Hepatic stellate cell (primary cell): ENCODE results near the gene MT1M.
"Not testable (repeated sequence)": the region's sequence is repeated elsewhere in the genome, so short reads cannot be mapped to it uniquely, and the experiment has no call there.

Experiments used
- DNase-seq: peaks from one replicate; pipeline ENCODE4 v3.0.0; 2011; ENCODE audit warnings: low spot score

Gene MT1M

DNA sequence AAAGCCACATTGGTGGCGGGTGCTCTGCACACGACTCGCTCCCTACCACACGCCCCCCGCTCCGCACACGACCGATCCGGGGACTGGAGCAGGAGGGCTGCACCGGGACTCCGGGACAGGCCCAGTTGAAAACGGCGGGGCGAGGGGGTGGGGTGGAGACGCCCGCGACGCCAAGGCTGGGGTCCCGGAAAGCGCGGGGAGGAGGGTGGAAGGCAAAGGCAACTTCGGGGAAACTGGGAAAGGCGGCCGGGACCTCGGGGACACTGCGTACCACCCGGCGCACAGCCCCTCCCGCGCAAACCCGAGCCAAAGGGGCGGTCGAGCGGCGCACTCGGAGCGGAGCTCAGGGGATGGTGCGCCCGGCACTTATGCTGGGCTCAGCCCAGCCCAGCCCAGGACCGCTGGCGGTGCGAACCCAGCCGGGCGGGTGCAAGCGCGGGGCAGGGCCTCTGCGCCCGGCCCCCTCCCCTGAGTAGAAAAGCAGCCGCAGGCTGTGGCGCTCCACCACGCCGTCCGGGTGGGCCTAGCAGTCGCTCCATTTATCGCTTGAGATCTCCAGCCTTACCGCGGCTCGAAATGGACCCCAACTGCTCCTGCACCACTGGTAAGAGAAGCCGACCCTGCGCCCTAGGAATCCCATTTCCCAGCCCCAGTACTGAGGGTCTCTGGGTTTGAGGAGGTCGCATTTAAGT, at the start of gene MT1M:
MT1M (plus strand) TSS at position 504 of the 692 bp plus-strand sequence; CDS start at position 577, 73 bp downstream.
- peak; percentile 71 for DNase-seq

DNA sequence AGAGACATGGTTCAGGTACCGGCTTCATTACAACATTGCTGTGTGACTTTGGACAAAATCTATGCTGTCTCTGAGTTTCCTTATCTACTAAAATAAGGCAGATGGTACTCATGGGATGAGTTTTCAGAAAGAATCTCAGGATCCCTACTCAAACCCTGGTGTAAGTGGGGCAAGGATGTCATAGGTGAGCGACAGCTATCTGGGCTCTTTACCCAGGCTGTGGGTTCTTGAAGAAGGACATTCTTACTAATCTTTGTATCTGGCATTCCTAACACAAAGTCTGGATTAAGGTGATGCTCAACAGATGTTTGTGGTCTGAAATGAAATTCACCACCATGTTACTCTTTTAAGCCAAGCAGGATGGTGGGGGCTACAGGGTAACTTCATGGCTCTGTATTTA, 49.5 kb upstream of the MT1M start:
- not testable (repeated sequence) for DNase-seq

DNA sequence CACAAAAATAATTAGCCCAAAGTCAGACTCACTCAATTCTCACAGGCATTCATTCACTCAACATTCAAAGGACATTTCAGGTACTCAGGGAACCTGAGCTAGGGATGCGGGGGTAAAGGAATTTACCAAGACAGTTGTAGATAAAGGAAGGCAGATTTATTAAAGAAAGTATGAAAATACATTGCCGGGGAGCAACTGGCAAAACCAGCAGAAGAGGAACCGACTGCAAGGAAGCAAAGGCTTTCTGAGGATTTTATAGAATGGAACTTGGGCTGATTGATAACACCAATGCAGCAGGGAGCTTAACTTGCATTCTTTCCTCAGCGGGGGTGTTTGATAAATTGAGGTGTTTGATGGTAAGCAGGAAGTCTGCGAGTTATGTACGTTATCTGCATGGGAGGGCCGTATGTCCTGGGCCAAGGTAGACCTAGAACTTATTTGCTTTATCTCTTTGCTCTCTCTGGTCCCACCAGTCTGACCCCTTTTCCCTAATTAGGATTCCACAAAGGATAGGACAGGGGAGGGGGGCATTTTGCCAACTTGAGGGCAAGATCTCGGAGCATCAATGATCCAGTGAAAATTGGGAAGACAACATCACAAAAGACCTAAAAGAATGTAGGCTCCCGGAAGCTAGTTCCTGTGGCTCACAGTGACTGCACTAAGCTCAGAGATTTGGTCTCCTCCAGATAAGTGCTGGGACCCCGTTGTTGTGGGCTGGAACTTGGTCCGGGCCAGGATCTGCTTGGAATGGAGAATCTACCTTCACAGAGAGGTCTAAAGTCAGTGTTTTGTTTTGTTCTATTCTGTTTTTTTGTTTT, 48.9 kb upstream of the MT1M start:
- DNase-seq, result no peak

DNA sequence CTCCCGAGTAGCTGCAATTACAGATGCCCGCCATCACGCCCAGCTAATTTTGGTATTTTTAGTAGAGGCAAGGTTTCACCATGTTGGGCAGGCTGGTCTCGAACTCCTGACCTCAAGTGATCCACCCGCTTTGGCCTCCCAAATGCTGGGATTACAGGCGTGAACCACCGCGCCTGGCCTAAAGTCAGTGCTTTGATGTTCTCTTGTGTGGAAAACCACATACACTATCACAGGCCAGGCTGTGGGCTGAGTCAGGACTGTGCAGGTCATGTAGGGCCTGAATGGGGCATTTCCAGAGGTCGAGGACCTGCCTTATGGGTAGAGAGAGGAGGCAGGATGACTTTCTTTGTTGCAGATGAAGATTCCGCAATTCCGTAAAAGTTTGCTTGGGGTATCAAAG, 48.2 kb upstream of the MT1M start:
- no peak for DNase-seq

DNA sequence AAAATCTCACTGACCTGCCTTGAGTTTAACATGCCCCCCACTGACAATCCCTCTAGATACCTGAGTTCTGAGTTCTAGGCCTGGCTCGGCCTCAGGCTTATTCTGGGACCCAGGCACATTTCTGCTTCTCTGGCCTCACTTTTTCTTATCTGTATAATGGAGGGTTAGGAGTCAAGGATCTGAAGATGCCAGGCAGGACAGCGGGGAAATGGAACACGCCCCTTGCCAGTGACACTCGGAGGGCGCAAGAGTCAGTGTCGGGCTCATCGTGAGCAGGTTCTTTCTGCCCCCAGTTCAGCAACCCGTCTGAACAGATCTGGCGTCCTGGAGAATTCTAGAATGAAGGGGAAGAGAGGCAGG, 43.7 kb upstream of the MT1M start:
- no peak for DNase-seq

DNA sequence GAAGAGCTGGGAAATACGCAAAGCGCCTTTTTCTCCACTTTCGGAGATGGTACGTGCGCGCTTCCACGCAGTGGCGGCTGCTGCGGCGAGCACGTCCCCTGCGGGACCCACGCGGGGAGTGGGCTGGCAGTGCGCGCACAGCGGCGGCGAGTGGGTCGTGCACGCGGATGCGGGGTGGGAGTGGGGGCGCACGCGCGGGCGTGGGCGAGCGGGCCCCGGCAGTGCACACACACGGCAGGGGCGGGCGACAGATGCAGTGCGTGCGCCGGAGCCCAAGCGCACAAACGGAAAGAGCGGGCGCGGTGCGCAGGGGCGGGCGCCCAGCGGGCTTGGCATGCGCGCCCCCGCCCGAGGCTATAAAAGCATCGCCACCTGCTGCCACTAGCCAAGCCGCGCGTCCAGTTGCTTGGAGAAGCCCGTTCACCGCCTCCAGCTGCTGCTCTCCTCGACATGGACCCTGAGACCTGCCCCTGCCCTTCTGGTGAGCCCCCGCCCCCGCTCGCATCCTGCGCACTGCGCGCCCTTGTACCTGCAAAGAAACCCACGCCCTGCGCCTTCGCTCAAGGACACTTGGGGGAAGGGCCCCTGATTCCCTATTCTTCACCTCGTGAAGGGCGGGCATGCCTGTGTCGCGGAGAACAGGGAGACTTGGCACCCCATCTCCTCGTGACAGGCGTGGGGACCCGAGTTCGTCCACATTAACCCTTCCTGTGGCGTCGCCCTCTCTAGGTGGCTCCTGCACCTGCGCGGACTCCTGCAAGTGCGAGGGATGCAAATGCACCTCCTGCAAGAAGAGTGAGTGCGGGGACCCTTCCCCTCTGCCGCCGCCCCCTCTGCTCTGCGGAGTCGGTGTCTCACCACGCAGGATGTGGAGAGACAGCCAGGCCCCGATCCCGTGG, 43.1 kb upstream of the MT1M start, which contains the start of gene MT3:
MT3 (plus strand) TSS at position 388 of the 899 bp plus-strand sequence; CDS start at position 451, 63 bp downstream.
- DNase-seq, result no peak

DNA sequence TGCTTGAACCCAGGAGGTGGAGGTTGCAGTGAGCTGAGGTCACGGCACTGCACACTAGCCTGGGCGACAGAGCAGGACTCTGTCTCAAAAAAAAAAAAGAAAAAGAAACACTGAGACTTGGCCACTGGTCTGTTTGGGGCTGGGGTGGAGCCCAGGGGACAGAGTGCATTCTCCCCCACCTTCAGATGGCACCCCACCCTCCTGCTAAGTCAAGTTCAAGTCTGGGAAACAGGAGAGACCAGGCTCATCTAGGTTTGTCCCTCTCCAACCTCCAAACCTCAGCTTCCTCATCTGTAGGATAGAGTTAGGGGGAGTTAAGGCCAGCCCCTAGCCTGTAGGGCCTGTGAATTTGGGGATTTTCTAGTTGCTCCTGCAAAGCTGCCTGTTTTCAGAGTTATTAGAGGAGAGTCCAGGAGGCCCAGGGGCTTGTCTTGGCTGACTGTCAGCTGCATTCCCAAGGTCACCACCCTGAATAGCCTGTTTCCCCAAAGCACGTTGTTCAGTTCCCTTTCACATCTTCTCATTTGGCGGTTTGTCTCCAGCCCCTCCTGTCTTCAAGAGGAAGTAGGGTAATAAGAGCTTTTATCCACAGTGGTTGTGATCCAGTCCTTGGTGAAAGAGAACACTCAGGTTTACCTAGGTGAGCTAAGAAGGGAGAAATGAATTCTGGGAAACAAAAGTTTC, 40.9 kb upstream of the MT1M start:
- no peak for DNase-seq

DNA sequence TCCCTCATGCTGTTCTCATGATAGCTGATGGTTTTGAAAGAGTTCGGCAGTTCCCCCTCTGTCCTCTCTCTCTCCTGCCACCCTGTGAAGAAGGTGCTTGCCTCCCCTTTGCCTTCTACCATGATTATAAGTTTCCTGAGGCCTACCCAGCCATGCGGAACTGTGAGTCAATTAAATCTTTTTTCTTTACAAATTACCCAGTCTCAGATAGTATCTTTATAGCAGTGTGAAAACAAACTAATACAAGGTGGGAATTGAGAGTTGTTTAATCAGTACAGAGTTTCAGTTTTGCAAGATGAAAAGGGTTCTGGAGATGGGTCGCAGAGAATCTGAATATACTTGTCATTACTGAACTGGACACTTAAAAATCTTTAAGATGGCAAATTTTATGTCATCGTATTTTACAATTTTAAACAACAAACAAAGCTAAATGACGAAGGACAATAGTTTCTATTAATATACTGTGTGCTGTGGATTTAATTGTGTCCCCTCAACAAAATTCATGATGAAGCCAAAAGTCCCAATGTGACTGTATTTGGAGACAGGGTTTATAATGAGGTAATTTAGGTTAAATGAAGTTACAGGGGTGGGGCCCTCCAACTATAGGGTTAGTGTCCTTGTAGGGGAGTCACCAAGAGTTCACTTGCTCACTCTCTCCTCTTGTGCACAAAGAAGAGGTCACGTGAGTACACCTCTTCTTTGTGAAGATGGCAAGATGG, 38.7 kb upstream of the MT1M start:
- no peak for DNase-seq

DNA sequence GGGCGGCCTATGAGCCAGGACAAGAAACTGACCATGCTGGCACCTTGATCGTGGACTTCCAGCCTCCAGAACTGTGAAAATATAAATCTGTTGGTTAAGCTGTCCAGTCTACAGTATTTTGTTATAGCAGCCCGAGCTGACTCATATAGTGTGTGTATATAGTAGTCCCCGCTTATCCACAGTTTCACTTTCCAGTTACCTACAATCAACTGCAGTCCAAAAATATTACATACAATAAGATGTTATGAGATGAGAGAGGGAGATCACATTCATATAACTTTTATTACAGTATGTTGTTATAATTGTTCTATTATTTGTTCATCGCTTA, 38.2 kb upstream of the MT1M start:
- no peak for DNase-seq

DNA sequence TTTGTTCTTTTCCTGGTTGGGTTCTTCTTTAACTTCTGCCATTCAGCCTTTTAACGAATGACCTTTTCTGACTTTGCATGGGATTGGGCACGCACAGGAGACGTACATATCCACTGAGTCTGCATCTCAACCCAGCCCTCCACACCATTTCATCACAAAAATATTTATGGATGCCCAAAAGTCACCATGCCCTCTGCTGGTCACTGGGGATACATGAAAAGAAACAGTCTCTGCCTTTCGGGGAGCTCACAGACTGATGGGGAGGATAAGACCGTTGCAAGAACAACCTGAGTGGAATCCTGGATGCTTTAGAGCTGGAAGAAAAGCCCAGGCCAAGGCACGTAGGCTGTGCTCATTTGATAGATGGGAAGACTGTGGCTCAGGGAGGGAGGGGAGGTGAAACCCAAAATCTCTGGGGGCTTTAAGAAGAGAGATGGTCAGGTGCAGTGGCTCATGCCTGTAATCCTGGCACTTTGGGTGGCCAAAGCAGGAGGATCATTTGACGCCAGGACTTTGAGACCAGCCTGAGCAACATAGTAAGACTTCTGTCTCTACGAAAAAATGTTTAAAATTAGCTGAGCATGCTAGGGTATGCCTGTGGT, 32.0 kb upstream of the MT1M start:
- peak; percentile 72 for DNase-seq

DNA sequence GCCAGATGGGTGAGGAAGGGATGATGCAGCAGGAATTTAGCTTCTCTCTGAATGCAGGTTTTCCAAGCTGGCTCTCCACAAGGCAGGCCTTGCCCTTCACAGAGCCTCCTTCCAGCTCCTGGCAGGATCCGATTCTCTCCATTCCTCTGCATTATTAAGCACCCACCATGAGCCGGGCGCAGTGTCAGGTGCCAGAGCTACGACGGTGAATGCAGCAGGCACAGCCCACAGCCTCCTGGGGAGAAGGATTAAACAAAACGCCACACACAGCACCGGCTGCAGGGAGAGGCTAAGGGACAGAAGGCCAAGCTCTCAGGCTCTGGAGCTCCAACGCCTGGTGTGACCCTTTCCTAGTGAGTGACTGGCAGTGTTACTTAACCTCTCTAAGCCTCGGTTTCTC, 31.1 kb upstream of the MT1M start:
- DNase-seq, result no peak

DNA sequence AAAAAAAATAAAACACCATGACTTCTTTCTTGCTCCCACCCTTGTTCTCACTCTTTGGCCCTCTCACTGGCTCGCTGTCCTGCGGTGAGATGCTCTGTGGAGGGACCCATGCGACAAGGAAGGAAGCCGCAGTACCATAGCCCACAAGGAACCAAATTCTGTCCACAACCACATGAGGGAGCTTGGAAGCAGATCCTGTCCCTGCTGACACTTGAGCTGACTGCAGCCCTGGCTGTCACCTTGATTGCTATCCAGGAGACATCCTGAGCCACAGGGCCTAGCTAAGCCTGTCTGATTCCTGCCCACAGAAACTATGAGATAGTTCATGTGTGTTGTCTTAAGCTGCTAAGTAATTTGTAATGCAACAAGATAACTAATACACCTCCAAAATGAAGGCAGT, 28.9 kb upstream of the MT1M start:
- peak; percentile 45 for DNase-seq

DNA sequence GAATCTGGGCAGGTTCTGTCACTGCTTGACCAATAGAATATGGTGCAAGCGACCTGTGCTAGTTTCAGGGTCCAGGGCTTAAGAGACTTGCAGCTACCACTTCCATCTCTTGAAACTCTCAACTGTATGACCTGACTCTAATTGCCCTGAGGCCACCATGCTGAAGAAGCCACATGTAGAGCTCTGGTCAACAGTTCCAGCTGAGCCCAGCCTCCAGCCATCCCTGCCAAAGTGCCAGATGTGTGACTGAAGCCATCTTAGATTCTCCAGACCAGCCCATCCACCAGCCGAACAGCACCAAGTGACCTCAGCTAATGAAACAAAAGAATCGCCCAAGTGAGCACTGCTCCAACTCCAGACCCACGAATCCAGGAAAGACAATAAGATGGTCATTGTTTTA, 27.5 kb upstream of the MT1M start:
- no peak for DNase-seq

DNA sequence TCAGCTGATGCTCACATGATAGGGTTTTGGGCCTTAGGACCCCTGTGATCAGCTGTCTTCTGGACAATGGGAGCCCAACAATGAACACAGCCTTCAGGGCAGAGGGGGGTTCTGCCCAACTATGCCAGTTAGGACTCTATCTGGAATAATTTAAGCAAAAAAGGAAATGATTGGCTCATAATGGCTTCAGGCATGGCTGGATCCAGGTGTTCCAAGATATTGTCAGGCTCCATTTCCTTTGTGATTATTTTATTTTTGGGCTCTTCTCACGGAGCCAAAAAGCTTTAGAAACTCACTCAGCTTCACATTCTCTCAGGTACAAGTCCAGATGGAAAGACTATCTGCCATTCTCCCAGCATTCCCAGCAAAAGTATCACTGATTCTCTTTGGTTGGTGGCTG, 27.0 kb upstream of the MT1M start:
- no peak for DNase-seq

DNA sequence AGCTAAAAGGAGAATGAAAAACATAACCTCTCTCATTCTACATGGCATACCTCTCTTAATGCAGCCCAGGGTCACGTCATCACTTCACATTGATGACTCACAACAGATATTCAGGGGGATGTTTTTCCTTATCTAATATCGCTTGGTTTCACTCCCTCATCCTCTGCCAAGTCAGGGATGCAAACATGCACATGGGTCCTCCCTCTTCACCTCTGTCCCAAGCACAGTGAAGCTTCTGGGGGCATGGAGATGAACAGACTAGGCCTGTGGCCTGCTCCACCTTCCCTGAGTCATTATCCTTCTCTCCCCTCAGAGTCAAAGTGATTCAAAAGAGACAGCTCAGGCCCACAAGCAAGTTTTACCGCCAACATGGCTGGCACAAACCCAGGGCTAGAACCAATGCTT, 26.4 kb upstream of the MT1M start:
- DNase-seq, result peak; percentile 53

DNA sequence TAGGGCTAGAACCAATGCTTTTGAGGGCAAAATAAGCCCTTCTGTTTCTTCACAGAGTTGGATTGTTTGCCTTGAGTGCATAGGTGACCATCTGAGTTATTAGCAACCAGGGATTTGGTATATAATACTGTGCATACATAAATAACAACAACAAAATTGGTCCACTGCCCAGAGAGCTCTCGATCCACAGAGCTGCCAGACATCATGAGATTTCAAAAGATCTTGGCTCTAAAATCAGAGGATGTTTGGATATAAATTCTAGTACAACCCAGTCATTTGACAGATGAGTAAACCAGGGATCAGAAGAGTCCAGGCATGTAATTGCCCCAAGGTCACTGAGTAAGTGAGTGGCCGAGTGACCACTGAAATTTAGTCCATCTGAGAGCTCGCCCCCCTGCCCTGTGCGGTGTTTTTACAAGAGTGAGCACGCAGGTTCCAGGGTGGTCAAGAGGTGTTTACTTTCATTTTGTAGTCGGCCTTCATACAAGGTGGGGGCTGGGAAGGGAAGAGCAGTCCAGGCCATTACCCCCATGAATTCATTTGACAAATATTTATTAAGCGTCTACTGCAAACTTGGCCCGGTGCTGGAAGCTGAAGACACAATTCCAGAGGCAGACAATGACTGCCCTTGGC, 25.9 kb upstream of the MT1M start:
- DNase-seq, result peak; percentile 56

DNA sequence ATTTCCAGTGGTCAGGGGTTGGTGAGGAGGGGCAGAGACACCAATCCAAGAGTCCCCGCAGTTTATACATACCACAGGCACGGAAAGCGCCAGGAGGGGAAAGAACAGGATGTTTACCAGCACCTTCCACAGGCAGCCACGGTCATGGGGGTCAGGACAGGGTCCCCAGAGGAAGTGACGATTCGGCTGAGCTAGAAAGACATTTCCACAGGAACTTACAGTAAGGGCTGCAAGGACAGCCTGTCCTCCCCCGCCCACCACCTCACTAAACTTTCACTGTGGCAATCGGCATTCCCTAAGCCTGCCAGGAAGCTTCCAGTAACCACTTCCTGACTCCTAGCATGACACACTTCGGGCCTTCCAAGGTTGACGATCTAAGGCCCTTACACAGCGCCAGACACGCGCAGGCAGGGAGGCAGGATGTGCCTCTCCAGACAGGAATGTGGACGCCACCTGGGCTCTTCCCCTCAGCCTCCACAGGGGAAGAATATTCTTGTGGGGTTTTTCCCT, 25.3 kb upstream of the MT1M start:
- peak; percentile 89 for DNase-seq

DNA sequence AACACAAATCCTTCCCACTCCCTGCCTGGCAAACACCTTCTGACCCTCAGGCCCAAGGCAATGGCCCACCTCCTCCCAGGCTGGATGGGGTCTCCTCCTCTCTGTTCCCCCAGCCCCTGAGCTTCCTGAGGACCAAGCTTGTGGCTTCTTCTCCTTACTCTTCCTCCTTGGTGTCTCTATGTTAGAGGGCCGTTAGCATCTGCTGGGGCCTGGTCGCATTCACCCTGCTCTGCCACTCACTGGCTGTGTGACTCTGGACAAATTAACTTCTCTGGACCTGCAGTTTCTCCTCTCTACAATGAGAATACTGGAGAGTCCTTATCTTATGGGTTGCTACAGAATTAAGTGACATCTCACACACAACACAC, 24.8 kb upstream of the MT1M start:
- no peak for DNase-seq

DNA sequence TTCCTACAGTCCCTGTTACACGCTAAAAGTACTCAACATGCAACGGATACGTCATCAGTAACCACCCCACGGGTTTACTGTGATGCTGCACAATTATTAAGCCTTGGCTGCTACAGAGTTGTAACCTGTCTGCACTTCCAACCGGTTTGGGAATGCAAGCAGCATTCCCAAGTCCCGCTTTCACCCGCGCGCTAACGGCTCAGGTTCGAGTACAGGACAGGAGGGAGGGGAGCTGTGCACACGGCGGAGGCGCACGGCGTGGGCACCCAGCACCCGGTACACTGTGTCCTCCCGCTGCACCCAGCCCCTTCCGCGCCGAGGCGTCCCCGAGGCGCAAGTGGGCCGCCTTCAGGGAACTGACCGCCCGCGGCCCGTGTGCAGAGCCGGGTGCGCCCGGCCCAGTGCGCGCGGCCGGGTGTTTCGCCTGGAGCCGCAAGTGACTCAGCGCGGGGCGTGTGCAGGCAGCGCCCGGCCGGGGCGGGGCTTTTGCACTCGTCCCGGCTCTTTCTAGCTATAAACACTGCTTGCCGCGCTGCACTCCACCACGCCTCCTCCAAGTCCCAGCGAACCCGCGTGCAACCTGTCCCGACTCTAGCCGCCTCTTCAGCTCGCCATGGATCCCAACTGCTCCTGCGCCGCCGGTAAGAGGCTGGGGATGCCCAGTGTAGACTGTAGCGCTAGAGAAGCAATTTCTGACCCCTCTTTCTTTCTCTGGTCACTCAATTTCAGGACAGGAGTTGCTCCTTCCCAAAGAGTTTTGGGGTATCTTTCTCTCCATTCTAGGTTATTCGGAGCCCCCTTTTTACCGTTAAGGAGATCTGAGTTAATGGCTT, 24.2 kb upstream of the MT1M start, which contains the start of gene MT2A:
MT2A (plus strand) TSS at position 542 of the 833 bp plus-strand sequence; CDS start at position 614, 72 bp downstream.
- peak; percentile 91 for DNase-seq
